Esophagus muscularis mucosa (tissue), 4 donors: Measurements from ENCODE around the gene PFKFB3. TPM values are rescaled to one million over a fixed set of nuclear protein-coding genes. Genes with fewer than 3 reads are reported as not detected.

Experiments
- DNase-seq: peaks from one replicate; pipeline ENCODE4 v3.0.0-alpha.2; 2017; ENCODE audit errors: extremely low spot score
- H3K27ac ChIP-seq, 4 donors: fragments of 200-600 bp; sonication (generic); replicated peaks in 1 of 4; 1 replicate in 3 of 4; 2 replicates in 1 of 4; pipeline ENCODE4 v1.5.1; 2016 to 2019; ENCODE audit warnings: mild to moderate bottlenecking in 1 of 4
- H3K27me3 ChIP-seq, 4 donors: fragments of 200-600 bp; sonication (generic); one replicate each; pipeline versions ENCODE4 v1.5.1 to v1.6.0; 2016 to 2019
- H3K36me3 ChIP-seq, 4 donors: fragments of 200-600 bp; sonication (generic); one replicate each; pipeline ENCODE4 v1.5.1; 2016 to 2019
- H3K4me1 ChIP-seq, 4 donors: fragments of 200-600 bp; sonication (generic); one replicate each; pipeline ENCODE4 v1.5.1; 2016 to 2019
- H3K4me3 ChIP-seq, 4 donors: fragments of 200-600 bp; sonication (generic); 1 replicate in 2 of 4; 2 replicates in 2 of 4; pipeline ENCODE4 v1.5.1; 2016 to 2019; ENCODE audit warnings: mild to moderate bottlenecking in 4 of 4, moderate library complexity in 1 of 4
- H3K9me3 ChIP-seq, 4 donors: fragments of 200-600 bp; sonication (generic); 1 replicate in 3 of 4; 2 replicates in 1 of 4; pipeline ENCODE4 v1.5.1; 2016 to 2019
- CTCF ChIP-seq, 3 experiments: fragments of 200-600 bp in 2 of 3; fragments of 450-650 bp in 1 of 3; sonication (generic) in 2 of 3; IDR thresholded peaks; one replicate each; pipeline ENCODE4 v1.5.1; 2017 to 2019; ENCODE audit warnings: antibody characterized with exemption in 3 of 3, mild to moderate bottlenecking in 2 of 3, moderate library complexity in 1 of 3
- EP300 ChIP-seq: sonication (generic); formaldehyde crosslinking; IDR thresholded peaks from one replicate; pipeline ENCODE4 v1.6.1; 2017; ENCODE audit warnings: antibody characterized with exemption
- POLR2A ChIP-seq: fragments of 450-650 bp; IDR thresholded peaks from one replicate; pipeline ENCODE4 v1.6.1; 2017; ENCODE audit warnings: antibody characterized with exemption, moderate library complexity, mild to moderate bottlenecking, low read depth
- POLR2AphosphoS5 ChIP-seq, 2 donors: sonication (generic); formaldehyde crosslinking; IDR thresholded peaks; one replicate each; pipeline ENCODE4 v1.6.1; 2017; ENCODE audit warnings: antibody characterized with exemption in 2 of 2
- WGBS: methylation state at CpG from one replicate; pipeline ENCODE4 v1.1.5; 2018; 5-methylcytosine and 5-hydroxymethylcytosine counted together
- intact Hi-C: fragments of 100-400 bp; cut with DNase I; formaldehyde crosslinking; loops from one replicate; pipeline ENCODE4 v1.15.1; 2023
- total RNA-seq, 4 donors: library from RNA; depleted of rRNA; stranded (reverse); fragments of >200 nt; gene quantifications; one replicate each; pipeline versions ENCODE4 v1.1.0 to v1.2.1, GENCODE V29; 2016

Gene PFKFB3
- total RNA-seq, 4 donors from 2014 or later: 22.4 to 49.1 (median 37.9) TPM

GRCh38 chr10:6220418-6221191, 17.9 kb downstream of the PFKFB3 start:
- TF ChIP-seq CTCF (IDR thresholded peaks at IDR 0.05): no peak
- TF ChIP-seq POLR2AphosphoS5 (IDR thresholded peaks at IDR 0.05): no peak
- no peak for TF ChIP-seq POLR2A
- no peak for TF ChIP-seq EP300
- Histone ChIP-seq H3K36me3 (peaks cover 92 to 100% (median 97%) of the 10 kb centered on the region in 4 donors), H3K4me1 (no peaks in the 10 kb centered on the region), H3K27ac (no peak overlapping the region), H3K9me3 (no peaks in the 10 kb centered on the region), H3K4me3 (no peak overlapping the region), H3K27me3 (no peaks in the 10 kb centered on the region)
- intact Hi-C loops: no loop called here
- WGBS: 89% methylated on average over 13 of the region's 32 CpGs
- DNase-seq: no peak

GRCh38 chr10:6221192-6221940, 18.6 kb downstream of the PFKFB3 start:
- H3K36me3 ChIP-seq: peaks cover 92 to 100% (median 97%) of the 10 kb centered on the region in 4 donors
- no peak overlapping the region for H3K27ac ChIP-seq
- H3K4me3 ChIP-seq: no peak overlapping the region
- intact Hi-C loops: no loop called here
- DNase-seq: no peak
- H3K4me1 ChIP-seq: no peaks in the 10 kb centered on the region
- WGBS: 95% methylated on average over 20 of the region's 30 CpGs
- TF ChIP-seq CTCF (IDR thresholded peaks at IDR 0.05): no peak
- TF ChIP-seq EP300: no peak
- TF ChIP-seq POLR2A: no peak
- TF ChIP-seq POLR2AphosphoS5 (IDR thresholded peaks at IDR 0.05): no peak
- no peaks in the 10 kb centered on the region for H3K27me3 ChIP-seq
- H3K9me3 ChIP-seq: no peaks in the 10 kb centered on the region

GRCh38 chr10:6221971-6222751, 19.4 kb downstream of the PFKFB3 start:
- Histone ChIP-seq H3K4me3 (no peak overlapping the region), H3K9me3 (no peaks in the 10 kb centered on the region), H3K27me3 (no peaks in the 10 kb centered on the region), H3K4me1 (no peaks in the 10 kb centered on the region), H3K36me3 (peaks cover 90 to 100% (median 97%) of the 10 kb centered on the region in 4 donors), H3K27ac (no peak overlapping the region)
- no peak for TF ChIP-seq POLR2AphosphoS5 (IDR thresholded peaks at IDR 0.05)
- TF ChIP-seq CTCF (IDR thresholded peaks at IDR 0.05): no peak
- TF ChIP-seq EP300: no peak
- no peak for TF ChIP-seq POLR2A
- 84% methylated on average over 21 of the region's 21 CpGs for WGBS
- intact Hi-C loops: no loop called here
- DNase-seq: no peak

- TF ChIP-seq POLR2AphosphoS5 (IDR thresholded peaks at IDR 0.05) (no peak), POLR2A (no peak), EP300 (no peak), CTCF (IDR thresholded peaks at IDR 0.05) (no peak)
- H3K9me3 ChIP-seq: no peaks in the 10 kb centered on the region
- intact Hi-C loops: no loop called here
- no peak overlapping the region for H3K4me3 ChIP-seq
- DNase-seq: no peak
- no peak overlapping the region for H3K27ac ChIP-seq
- no peaks in the 10 kb centered on the region for H3K4me1 ChIP-seq
- 90% methylated on average over 2 of the region's 19 CpGs for WGBS
- no peaks in the 10 kb centered on the region for H3K27me3 ChIP-seq
- peaks cover 90 to 100% (median 97%) of the 10 kb centered on the region in 4 donors for H3K36me3 ChIP-seq
These were observed 20.0 kb downstream of the PFKFB3 start for GRCh38 chr10:6222755-6223154.
